Measurements from ENCODE around the gene REEP3.

DNA sequence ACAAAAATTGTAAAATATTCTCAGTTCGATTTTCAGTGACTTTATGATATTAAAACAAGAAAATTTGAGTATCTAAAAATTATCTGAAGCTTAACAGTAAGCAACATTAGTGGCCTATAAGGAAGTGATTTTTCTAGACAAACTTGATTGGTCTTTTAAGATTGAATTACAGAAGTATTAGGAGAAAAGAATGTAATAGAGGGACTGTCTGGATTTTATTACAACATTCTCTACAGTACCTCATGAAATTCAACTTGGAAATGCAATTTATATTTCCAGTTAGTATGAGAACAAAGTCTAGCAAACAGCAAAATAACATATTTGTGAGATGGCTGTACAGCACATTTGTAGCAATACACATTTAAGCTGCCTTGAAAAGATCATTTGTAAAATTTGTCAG, 18.8 kb downstream of the REEP3 start:
- no peak for TF ChIP-seq POLR2A (IDR thresholded peaks at IDR 0.05; ENCODE audit: low read depth)
- no peak for TF ChIP-seq CTCF (IDR thresholded peaks at IDR 0.05)

Data from esophagus muscularis mucosa (tissue), 3 donors.